GM19397 (cell line): ENCODE measurements around the gene SETD3.

ENCODE experiments used
- ATAC-seq: cut with Tn5 transposase; IDR thresholded peaks from one replicate; pipeline ENCODE4 v1.9.1; 2021; ENCODE audit warnings: mild to moderate bottlenecking, moderate library complexity; ENCODE audit not compliant: unreplicated experiment

The SETD3 gene

DNA sequence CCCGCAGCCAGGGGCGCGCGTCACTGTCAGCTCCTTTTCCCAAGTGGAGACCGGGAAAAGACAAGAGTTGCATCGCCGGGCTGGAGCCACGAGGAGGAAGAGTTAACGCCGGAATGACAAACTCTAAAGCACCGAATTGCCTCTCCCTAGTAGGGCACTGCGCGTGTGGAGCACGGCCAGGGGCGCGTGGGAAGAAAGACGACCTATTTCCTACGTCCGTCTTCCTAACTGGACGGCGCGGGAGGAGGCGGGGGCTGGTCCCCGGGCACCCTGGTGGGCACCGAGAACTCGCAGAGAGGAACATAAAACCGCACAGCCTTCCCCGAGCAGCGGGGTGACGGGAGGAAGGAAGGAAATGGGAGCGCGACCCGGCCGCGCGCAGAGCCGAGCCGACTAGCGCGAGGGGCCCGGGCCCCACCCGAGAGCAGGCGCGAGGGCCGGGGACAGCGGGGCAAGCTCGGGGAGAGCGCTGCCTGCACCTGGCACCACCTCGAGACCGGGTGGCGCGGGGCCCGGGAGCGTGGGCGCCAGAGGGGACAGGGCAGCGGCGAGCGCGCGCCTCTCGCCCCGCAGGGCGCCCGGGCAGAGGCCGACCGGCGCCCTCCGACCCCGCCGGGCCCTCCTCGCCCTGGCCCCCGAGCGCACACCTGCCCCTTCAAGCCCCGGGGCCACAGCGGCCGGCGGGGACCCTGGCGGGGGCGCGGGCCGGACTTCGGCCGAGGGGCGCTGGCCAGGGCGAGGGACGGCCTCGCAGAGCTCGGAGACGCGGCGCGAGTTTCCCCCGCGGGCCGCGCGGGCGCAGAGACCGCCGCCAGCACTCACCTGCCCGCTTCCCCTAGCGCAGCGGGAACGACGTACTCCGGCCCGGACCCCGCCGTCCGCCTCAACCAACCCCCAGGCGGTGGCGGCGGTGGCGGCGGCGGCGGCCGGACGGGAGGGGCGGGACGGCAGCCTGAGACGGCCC lies at the start of gene SETD3:
SETD3 (minus strand) TSS at position 954 of the 964 bp plus-strand sequence. CDS start 15,054 bp downstream, outside the sequence.
- peak; percentile 8 for ATAC-seq

GRCh38 chr14:99529899-99530298 lies 49.2 kb upstream of the SETD3 start:
- ATAC-seq: no peak

- no peak for ATAC-seq
Measured at GRCh38 chr14:99527427-99528076, 46.9 kb upstream of the SETD3 start.

- no peak for ATAC-seq
Measured at GRCh38 chr14:99527026-99527425, 46.4 kb upstream of the SETD3 start.

GRCh38 chr14:99525699-99526080 lies 45.0 kb upstream of the SETD3 start:
- no peak for ATAC-seq

GRCh38 chr14:99524804-99525698 lies 44.4 kb upstream of the SETD3 start:
- no peak for ATAC-seq

GRCh38 chr14:99524091-99524661 lies 43.5 kb upstream of the SETD3 start:
- no peak for ATAC-seq

DNA sequence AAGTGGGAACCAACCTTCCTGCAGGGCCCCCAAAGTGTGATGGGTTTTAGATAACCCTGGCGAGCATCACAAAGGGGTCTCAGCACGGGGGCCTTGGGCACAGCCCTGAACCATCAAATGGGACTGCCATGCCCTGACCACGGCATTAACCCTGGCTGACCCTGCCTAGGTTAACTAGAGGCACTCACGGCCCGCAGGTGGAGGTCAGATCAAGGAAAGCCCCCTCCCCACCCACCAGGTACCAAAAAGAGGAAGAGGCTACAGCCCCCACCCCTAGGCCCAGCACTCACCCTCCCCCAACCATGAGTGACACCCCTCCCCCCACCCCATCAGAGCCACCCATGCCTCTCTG lies 43.0 kb upstream of the SETD3 start:
- no peak for ATAC-seq

GRCh38 chr14:99522934-99523703 lies 42.5 kb upstream of the SETD3 start:
- no peak for ATAC-seq

- no peak for ATAC-seq
Measured at GRCh38 chr14:99522457-99522891, 41.8 kb upstream of the SETD3 start.

DNA sequence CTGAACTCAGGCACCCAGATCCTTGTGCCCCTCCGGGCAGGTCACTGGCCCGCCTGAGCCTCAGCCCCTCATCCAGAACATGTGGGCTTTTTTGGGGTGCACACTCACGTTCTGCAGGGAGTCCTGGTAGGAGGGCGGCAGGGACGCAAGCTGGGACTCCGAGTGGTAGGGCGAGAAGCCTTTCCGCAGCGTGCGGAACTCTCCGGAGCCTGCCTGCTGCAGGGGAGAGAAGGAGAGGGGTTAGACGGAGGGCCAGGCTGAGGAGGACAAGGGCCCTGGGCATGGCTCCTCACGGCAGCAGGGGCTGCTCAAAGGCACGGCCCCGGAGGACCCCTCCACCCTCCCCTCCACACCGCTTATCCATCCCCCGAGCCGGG lies 41.4 kb upstream of the SETD3 start:
- ATAC-seq: no peak

- ATAC-seq: no peak
Measured at GRCh38 chr14:99521176-99522024, 40.7 kb upstream of the SETD3 start.

GRCh38 chr14:99520571-99521081 lies 40.0 kb upstream of the SETD3 start:
- no peak for ATAC-seq

DNA sequence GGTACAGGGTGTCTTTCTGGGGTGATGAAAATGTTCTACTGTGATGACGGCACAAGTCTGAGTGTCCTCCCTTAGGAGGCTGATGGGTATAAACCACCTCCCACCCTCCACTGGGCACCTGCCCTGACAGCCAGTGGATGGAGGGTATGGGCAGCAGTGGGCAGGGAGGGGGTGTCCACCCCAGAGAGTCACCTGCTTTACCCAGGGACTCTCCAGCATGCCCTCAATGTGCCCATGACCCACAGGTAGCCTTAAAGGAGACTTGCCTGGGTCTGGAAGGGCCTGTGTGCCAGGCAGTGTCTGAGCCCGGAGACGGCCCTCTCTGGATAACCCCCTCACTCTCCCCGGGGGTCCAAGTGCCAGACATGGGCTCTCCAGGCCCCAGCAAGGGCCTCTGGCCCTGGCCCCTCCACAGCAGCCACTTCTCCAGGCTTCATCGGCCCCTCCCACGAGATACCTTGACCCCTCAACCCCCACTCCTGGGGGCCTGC lies 39.3 kb upstream of the SETD3 start:
- no peak for ATAC-seq

GRCh38 chr14:99519347-99519881 lies 38.8 kb upstream of the SETD3 start:
- no peak for ATAC-seq

DNA sequence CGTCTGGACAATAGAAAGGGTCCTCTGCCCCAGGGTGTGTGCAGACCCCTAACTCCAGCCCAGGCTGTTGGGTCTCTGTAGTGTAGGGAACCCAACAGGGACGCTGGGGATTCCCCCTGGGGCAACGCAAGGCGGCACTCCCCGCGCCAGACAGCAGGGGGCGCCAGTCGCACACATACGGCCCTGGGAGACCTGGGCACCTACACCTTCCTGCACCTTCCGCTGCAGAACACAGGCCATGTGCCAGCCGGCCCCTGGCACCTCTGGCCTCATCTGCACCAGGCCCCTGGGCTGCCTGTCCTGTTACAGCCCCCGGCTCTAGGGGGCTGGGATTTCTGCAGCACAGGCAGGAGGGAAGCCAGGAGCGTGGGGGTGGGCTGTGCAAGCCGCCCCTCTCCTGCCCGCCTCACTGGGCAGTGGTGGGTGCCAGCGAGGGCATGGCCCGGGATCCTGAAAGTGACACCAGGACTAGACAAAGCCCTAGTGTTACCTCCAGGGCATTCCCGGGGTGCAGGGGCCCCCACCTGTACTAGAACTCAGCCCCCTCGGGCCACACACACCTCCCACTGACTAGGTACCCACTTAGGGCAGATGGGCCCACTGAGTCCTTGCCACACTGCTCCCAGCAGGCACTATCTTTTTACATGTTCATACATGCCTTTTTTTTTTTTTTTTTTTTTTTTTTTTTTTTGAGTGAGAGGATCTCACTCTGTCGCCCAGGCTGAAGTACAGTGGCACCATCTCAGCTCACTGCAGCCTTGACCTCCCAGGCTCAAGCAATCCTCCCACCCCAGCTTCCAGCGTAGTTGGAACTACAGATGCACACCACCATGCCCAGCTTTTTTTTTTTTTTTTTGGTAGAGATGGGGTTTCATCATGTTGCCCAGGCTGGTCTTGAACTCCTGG lies 38.0 kb upstream of the SETD3 start:
- no peak for ATAC-seq

DNA sequence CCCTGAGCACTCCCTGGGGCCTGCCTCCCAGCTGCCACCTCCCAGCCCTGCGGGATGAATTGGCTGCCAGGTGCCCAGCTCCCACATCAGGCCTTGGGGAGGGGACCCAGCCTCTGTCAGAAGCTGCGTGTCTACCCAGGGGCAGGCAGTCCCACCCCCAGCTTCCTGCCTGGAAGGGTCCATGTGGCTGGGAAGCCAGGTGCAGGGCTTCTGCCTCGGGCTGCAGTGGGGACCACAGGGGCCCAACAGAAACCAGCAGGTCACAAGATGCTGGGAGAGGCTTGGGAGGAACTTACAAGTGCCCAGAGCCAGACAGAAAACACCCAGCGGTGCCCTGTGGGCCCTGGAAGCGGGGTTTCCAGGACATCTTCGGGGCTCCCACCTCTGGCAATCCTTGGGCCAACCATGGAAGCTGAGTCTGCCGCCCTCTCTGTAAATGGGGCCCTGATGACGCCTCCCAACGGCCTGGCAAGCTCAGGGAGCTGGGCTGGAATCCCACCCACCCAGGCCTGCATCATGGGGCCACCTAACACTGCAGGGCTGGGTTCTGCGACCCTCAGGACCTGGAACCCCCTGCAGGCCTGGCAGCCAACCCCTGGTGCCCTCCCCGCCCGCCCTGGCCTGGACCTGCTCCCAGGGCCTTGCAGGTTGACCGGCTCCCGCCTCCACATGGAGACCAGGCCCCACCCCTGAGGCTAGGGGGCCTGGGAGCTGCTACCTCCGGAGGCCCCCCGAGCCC lies 37.2 kb upstream of the SETD3 start:
- ATAC-seq: no peak
